CD4-positive, alpha-beta memory T cell (primary cell): ENCODE measurements around the gene JAKMIP1. TPM values are rescaled to one million over a fixed set of nuclear protein-coding genes. Genes with fewer than 3 reads are reported as not detected.

Source experiments
- CTCF ChIA-PET: fragments of 350-600 bp; sonication (Branson Sonifier 250); formaldehyde crosslinking; loops from one replicate; lab custom pipeline; 2021; ENCODE audit warnings: inconsistent platforms; ENCODE audit not compliant: partially characterized antibody; lab: Charles Lee
- POLR2A ChIA-PET: fragments of 350-600 bp; sonication (Branson Sonifier 250); formaldehyde crosslinking; loops from one replicate; lab custom pipeline; 2021; ENCODE audit not compliant: partially characterized antibody; lab: Charles Lee
- DNase-seq, 5 donors: peaks; one replicate each; pipeline versions ENCODE4 v3.0.0 to v3.0.0-alpha.2; 2020 to 2022; ENCODE audit warnings: mixed read lengths in 1 of 5
- H3K27ac ChIP-seq: one replicate; pipeline ENCODE4 v1.7.0; 2013; ENCODE audit warnings: low read depth, low read length
- H3K27me3 ChIP-seq: 2 replicates; pipeline ENCODE4 v1.7.0; 2013; ENCODE audit warnings: mild to moderate bottlenecking, low read length, moderate library complexity; ENCODE audit not compliant: insufficient read depth
- H3K36me3 ChIP-seq: 2 replicates; pipeline ENCODE4 v1.7.0; 2013; ENCODE audit warnings: mild to moderate bottlenecking, low read length, moderate library complexity; ENCODE audit not compliant: insufficient read depth
- H3K4me1 ChIP-seq: 2 replicates; pipeline ENCODE4 v1.7.0; 2013; ENCODE audit warnings: mild to moderate bottlenecking, low read length, moderate library complexity; ENCODE audit not compliant: insufficient read depth
- H3K4me3 ChIP-seq, 2 donors: one replicate each; pipeline ENCODE4 v1.7.0; 2013; ENCODE audit warnings: low read length in 2 of 2, mild to moderate bottlenecking in 1 of 2
- H3K9me3 ChIP-seq, 2 donors: one replicate each; pipeline ENCODE4 v1.7.0; 2013; ENCODE audit warnings: low read length in 2 of 2, control low read depth in 1 of 2; ENCODE audit not compliant: control insufficient read depth in 1 of 2
- H3K27ac Mint-ChIP-seq, 7 donors: one replicate each; pipeline ENCODE4 v1.8.0; 2020 to 2021; ENCODE audit warnings: mixed read lengths in 7 of 7, mild to moderate bottlenecking in 6 of 7, inconsistent platforms in 3 of 7, moderate library complexity in 3 of 7
- H3K27me3 Mint-ChIP-seq, 2 donors: one replicate each; pipeline ENCODE4 v1.8.0; 2020 to 2021; ENCODE audit warnings: mixed read lengths in 2 of 2
- H3K36me3 Mint-ChIP-seq, 2 donors: one replicate each; pipeline ENCODE4 v1.8.0; 2020 to 2021; ENCODE audit warnings: mixed read lengths in 2 of 2, inconsistent platforms in 1 of 2, mild to moderate bottlenecking in 1 of 2
- H3K4me1 Mint-ChIP-seq, 4 donors: one replicate each; pipeline ENCODE4 v1.8.0; 2020 to 2021; ENCODE audit warnings: mixed read lengths in 4 of 4, mild to moderate bottlenecking in 1 of 4
- H3K4me3 Mint-ChIP-seq, 8 donors: one replicate each; pipeline ENCODE4 v1.8.0; 2020 to 2021; ENCODE audit warnings: mixed read lengths in 8 of 8, mild to moderate bottlenecking in 7 of 8, moderate library complexity in 6 of 8, inconsistent platforms in 3 of 8
- H3K9me3 Mint-ChIP-seq, 8 donors: one replicate each; pipeline ENCODE4 v1.8.0; 2020 to 2021; ENCODE audit warnings: mixed read lengths in 8 of 8, mild to moderate bottlenecking in 5 of 8, inconsistent platforms in 3 of 8, moderate library complexity in 1 of 8
- intact Hi-C: fragments of 100-400 bp; cut with micrococcal nuclease; formaldehyde crosslinking; loops from one replicate; pipeline ENCODE4 v1.15.1; 2023
- polyA plus RNA-seq, 2 donors: library from polyadenylated mRNA; unstranded; fragments of 300-500 nt; fragmentation: Illumina TruSeq; gene quantifications; one replicate each; pipeline ENCODE4 v1.2.3, GENCODE V29; 2021
- total RNA-seq, 2 experiments: library from RNA; stranded (reverse); gene quantifications; one replicate each; pipeline ENCODE4 v1.2.3, GENCODE V29; 2021

JAKMIP1 gene
- total and polyA plus RNA-seq, 4 experiments from 2014 or later: 2.5 to 11.5 (median 3.3) TPM

- POLR2A ChIA-PET: no interaction called here
- no peaks in the 10 kb centered on the region for H3K9me3 ChIP-seq
- intact Hi-C loops: no loop called here
- Mint-ChIP-seq H3K9me3 (peaks cover 0 to 4% (median 0%) of the 10 kb centered on the region in 8 donors), H3K4me3 (no peak overlapping the region), H3K4me1 (peaks cover 0 to 3% (median 0%) of the 10 kb centered on the region in 4 donors), H3K27me3 (no peaks in the 10 kb centered on the region), H3K36me3 (peaks cover 7 to 18% of the 10 kb centered on the region in 2 donors), H3K27ac (no peak overlapping the region)
- H3K27me3 ChIP-seq: no peaks in the 10 kb centered on the region
- H3K4me1 ChIP-seq: no peaks in the 10 kb centered on the region
- CTCF ChIA-PET: interaction anchor here (1.4 kb wide), 1 partner anchor 15 kb away, joined by 3 read pairs; no protein-coding TSS in a partner anchor
- no peak overlapping the region for H3K27ac ChIP-seq
- no peaks in the 10 kb centered on the region for H3K36me3 ChIP-seq
- no peak overlapping the region for H3K4me3 ChIP-seq
- DNase-seq: no peak
These were observed 90.3 kb downstream of the JAKMIP1 start for GRCh38 chr4:6109842-6110560.

- CTCF ChIA-PET: no interaction called here
- DNase-seq: no peak
These were observed 92.5 kb downstream of the JAKMIP1 start for GRCh38 chr4:6107886-6108285.

GRCh38 chr4:6107114-6107791, 93.1 kb downstream of the JAKMIP1 start:
- intact Hi-C loops: no loop called here
- no peaks in the 10 kb centered on the region for H3K4me1 Mint-ChIP-seq

More at GRCh38 chr4:6107886-6108285, 92.5 kb downstream of the JAKMIP1 start:
- intact Hi-C loops: no loop called here
- Mint-ChIP-seq H3K9me3 (peaks cover 0 to 4% (median 1%) of the 10 kb centered on the region in 8 donors), H3K27ac (no peak overlapping the region), H3K27me3 (no peaks in the 10 kb centered on the region), H3K4me1 (no peaks in the 10 kb centered on the region), H3K36me3 (peaks cover 22 to 33% of the 10 kb centered on the region in 2 donors), H3K4me3 (no peak overlapping the region)
- Histone ChIP-seq H3K27me3 (no peaks in the 10 kb centered on the region), H3K4me1 (no peaks in the 10 kb centered on the region), H3K4me3 (no peak overlapping the region), H3K9me3 (no peaks in the 10 kb centered on the region), H3K27ac (no peak overlapping the region), H3K36me3 (no peaks in the 10 kb centered on the region)
- POLR2A ChIA-PET: no interaction called here

GRCh38 chr4:6106156-6106555, 94.2 kb downstream of the JAKMIP1 start:
- H3K9me3 Mint-ChIP-seq: peaks cover 0 to 4% (median 0%) of the 10 kb centered on the region in 8 donors
- no peak overlapping the region for H3K27ac Mint-ChIP-seq
- Histone ChIP-seq H3K4me1 (no peaks in the 10 kb centered on the region), H3K27ac (no peak overlapping the region), H3K27me3 (no peaks in the 10 kb centered on the region), H3K9me3 (no peaks in the 10 kb centered on the region), H3K36me3 (no peaks in the 10 kb centered on the region), H3K4me3 (no peak overlapping the region)
- no peak overlapping the region for H3K4me3 Mint-ChIP-seq
- no peaks in the 10 kb centered on the region for H3K27me3 Mint-ChIP-seq
- H3K36me3 Mint-ChIP-seq: peaks cover 22 to 35% of the 10 kb centered on the region in 2 donors
- POLR2A ChIA-PET: no interaction called here
- H3K4me1 Mint-ChIP-seq: no peaks in the 10 kb centered on the region
- DNase-seq: no peak
- intact Hi-C loops: no loop called here
- CTCF ChIA-PET: no interaction called here

More at GRCh38 chr4:6107114-6107791, 93.1 kb downstream of the JAKMIP1 start:
- Histone ChIP-seq H3K36me3 (no peaks in the 10 kb centered on the region), H3K4me1 (no peaks in the 10 kb centered on the region), H3K9me3 (no peaks in the 10 kb centered on the region), H3K27ac (no peak overlapping the region), H3K27me3 (no peaks in the 10 kb centered on the region), H3K4me3 (no peak overlapping the region)
- Mint-ChIP-seq H3K36me3 (peaks cover 22 to 34% of the 10 kb centered on the region in 2 donors), H3K27ac (no peak overlapping the region), H3K9me3 (peaks cover 0 to 4% (median 0%) of the 10 kb centered on the region in 8 donors), H3K4me3 (no peak overlapping the region), H3K27me3 (no peaks in the 10 kb centered on the region)
- DNase-seq: no peak
- ChIA-PET CTCF (no interaction called here), POLR2A (no interaction called here)

GRCh38 chr4:6105311-6105911, 94.9 kb downstream of the JAKMIP1 start:
- CTCF ChIA-PET: no interaction called here
- H3K27ac Mint-ChIP-seq: no peak overlapping the region
- POLR2A ChIA-PET: no interaction called here
- H3K4me1 ChIP-seq: no peaks in the 10 kb centered on the region
- no peaks in the 10 kb centered on the region for H3K4me1 Mint-ChIP-seq
- no peaks in the 10 kb centered on the region for H3K36me3 ChIP-seq
- intact Hi-C loops: no loop called here
- no peaks in the 10 kb centered on the region for H3K27me3 ChIP-seq
- no peaks in the 10 kb centered on the region for H3K9me3 ChIP-seq
- DNase-seq: no peak
- H3K4me3 ChIP-seq: no peak overlapping the region
- H3K36me3 Mint-ChIP-seq: peaks cover 22 to 37% of the 10 kb centered on the region in 2 donors
- no peak overlapping the region for H3K4me3 Mint-ChIP-seq
- H3K27me3 Mint-ChIP-seq: no peaks in the 10 kb centered on the region
- peaks cover 0 to 4% (median 0%) of the 10 kb centered on the region in 8 donors for H3K9me3 Mint-ChIP-seq
- H3K27ac ChIP-seq: no peak overlapping the region

GRCh38 chr4:6104541-6105130, 95.7 kb downstream of the JAKMIP1 start:
- no peaks in the 10 kb centered on the region for H3K4me1 ChIP-seq
- H3K27me3 ChIP-seq: no peaks in the 10 kb centered on the region
- H3K27ac Mint-ChIP-seq: no peak overlapping the region
- peaks cover 0 to 4% (median 0%) of the 10 kb centered on the region in 8 donors for H3K9me3 Mint-ChIP-seq
- no peak for DNase-seq
- no peaks in the 10 kb centered on the region for H3K27me3 Mint-ChIP-seq
- no peak overlapping the region for H3K27ac ChIP-seq
- H3K4me3 Mint-ChIP-seq: no peak overlapping the region
- no peaks in the 10 kb centered on the region for H3K4me1 Mint-ChIP-seq
- H3K9me3 ChIP-seq: no peaks in the 10 kb centered on the region
- H3K36me3 ChIP-seq: no peaks in the 10 kb centered on the region
- peaks cover 22 to 37% of the 10 kb centered on the region in 2 donors for H3K36me3 Mint-ChIP-seq
- H3K4me3 ChIP-seq: no peak overlapping the region
- intact Hi-C loops: no loop called here
- POLR2A ChIA-PET: no interaction called here
- CTCF ChIA-PET: no interaction called here

DNA sequence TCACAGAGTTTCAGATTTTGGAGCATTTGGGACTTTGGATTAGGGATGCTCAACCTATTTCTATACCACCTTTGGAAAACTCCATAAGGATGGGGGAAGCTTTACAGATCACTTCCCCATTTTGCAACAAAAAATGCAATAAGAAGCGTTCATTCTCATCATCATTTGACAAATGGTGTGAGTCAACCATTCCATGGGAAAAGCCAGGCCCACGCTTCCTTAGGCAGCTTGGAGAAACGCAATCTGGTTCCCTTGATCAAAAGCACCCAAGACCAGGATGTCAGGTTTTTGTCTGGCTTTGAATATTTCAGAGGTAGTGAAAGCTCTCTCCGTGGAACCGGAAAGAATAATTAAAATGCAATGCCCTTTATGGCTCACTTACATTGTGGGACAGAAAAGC, 102.8 kb downstream of the JAKMIP1 start:
- Histone ChIP-seq H3K27ac (no peak overlapping the region), H3K36me3 (no peaks in the 10 kb centered on the region), H3K4me1 (no peaks in the 10 kb centered on the region), H3K4me3 (no peak overlapping the region), H3K27me3 (no peaks in the 10 kb centered on the region), H3K9me3 (no peaks in the 10 kb centered on the region)
- Mint-ChIP-seq H3K27ac (no peak overlapping the region), H3K4me3 (no peak overlapping the region), H3K27me3 (no peaks in the 10 kb centered on the region), H3K4me1 (peaks cover 0 to 4% (median 2%) of the 10 kb centered on the region in 4 donors), H3K36me3 (peaks cover 0 to 10% of the 10 kb centered on the region in 2 donors), H3K9me3 (no peaks in the 10 kb centered on the region)
- intact Hi-C loops: no loop called here
- DNase-seq: no peak
- CTCF ChIA-PET: no interaction called here
- POLR2A ChIA-PET: no interaction called here
